Stimulated activated CD4-positive, alpha-beta T cell treated with anti-CD3 and anti-CD28 coated beads, Interleukin-12 subunit alpha, Interleukin-12 subunit beta, amount 100 ng/mL, for 24 hours (primary cell): Measurements from ENCODE around the gene PTGS1.
"Not testable (repeated sequence)": the region's sequence is repeated elsewhere in the genome, so short reads cannot be mapped to it uniquely, and the experiment has no call there.

Experiments
- DNase-seq, 2 experiments: peaks; one replicate each; pipeline ENCODE4 v3.0.0-alpha.2; 2020; ENCODE audit warnings: low read depth in 2 of 2

PTGS1 gene

GRCh38 chr9:122398371-122398924, 27.6 kb downstream of the PTGS1 start:
- DNase-seq: no peak

DNA sequence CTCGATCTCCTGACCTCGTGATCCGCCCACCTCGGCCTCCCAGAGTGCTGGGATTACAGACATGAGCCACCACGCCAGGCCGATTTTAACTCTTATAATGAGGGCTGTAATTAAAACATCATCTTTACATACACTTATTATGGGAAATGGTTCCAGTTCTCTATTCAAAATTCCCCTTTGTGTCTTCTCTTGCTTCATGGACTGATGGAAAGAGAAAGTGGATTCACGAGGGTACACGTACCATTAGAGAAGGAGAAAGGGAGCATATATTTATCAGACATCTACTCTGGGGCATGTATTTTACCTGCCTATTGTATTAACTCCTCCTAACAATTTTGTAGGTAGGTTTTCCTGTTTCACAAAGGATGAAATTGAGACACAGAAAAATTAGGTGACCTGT, 31.1 kb downstream of the PTGS1 start:
- DNase-seq: no peak

- peak; percentile 3 to 32 for DNase-seq
Measured at GRCh38 chr9:122402403-122402871, 31.6 kb downstream of the PTGS1 start.

- DNase-seq: no peak
Measured at GRCh38 chr9:122402874-122403273, 32.0 kb downstream of the PTGS1 start.

DNA sequence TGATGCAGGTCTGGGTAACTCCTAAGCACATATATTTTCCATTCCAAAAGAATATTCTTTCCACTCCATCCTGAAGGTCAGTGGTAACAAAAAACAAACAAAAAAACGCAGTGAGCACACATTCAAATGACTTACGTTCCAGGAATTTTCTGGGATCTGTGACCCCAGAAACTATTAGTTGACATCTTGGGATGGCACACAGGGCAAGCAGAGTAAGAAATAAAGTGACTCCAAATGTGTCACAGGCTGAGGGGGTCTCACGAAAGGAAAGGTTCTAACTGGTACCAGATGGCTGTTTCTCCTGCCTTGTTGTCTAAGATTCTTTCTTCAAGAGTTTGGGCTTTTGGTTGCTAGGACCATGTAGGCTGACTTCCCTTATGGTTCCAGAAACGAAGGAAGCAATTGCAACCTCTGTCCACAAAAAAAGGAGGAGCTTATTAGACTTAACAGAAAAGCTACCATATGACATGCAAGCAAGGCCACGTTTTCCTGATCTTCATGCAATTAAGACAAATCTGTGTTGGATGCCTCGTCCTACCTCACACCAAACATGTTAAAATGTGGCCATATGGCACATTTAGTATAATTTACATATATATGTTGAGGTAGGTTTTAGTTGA, 32.7 kb downstream of the PTGS1 start:
- DNase-seq: no peak

DNA sequence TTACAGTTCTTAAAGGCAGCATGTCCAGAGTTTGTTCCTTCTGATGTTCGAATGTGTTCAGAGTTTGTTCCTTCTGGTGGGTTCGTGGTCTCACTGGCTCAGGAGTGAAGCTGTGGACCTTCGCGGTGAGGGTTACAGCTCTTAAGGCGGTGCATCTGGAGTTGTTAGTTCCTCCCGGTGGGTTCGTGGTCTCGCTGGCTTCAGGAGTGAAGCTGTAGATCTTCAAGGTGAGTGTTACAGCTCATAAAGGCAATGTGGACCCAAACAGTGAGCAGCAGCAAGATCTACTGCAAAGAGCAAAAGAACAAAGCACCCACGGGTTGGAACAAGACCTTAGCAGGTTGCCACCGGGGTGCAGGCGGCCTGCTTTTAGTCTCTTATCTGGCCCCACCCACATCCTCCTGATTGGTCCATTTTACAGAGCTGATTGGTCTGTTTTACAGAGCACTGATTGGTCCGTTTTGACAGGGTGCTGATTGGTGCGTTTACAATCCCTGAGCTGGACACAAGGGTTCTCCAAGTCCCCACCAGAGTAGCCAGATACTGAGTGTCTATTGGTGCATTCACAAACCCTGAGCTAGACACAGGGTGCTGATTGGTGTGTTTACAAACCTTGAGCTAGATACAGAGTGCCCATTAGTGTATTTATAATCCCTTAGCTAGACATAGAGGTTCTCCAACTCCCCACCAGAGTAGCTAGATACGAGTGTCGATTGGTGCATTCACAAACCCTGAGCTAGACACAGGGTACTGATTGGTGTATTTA, 34.7 kb downstream of the PTGS1 start:
- DNase-seq: not testable (repeated sequence)

GRCh38 chr9:122406070-122406890, 35.5 kb downstream of the PTGS1 start:
- DNase-seq: no peak

DNA sequence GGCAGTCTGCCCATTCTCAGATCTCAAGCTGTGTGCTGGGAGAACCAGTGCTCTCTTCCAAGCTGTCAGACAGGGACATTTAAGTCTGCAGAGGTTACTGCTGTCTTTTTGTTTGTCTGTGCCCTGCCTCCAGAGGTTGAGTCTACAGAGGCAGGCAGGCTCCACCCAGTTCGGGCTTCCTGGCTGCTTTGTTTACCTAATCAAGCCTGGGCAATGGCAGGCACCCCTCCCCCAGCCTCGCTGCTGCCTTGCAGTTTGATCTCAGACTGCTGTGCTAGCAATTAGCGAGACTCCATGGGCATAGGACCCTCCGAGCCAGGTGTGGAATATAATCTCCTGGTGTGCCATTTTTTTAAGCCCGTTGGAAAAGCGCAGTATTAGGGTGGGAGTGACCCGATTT, 43.3 kb downstream of the PTGS1 start:
- not testable (repeated sequence) for DNase-seq

GRCh38 chr9:122418016-122418415, 47.2 kb downstream of the PTGS1 start:
- DNase-seq: no peak

GRCh38 chr9:122420315-122420714, 49.5 kb downstream of the PTGS1 start:
- no peak for DNase-seq

DNA sequence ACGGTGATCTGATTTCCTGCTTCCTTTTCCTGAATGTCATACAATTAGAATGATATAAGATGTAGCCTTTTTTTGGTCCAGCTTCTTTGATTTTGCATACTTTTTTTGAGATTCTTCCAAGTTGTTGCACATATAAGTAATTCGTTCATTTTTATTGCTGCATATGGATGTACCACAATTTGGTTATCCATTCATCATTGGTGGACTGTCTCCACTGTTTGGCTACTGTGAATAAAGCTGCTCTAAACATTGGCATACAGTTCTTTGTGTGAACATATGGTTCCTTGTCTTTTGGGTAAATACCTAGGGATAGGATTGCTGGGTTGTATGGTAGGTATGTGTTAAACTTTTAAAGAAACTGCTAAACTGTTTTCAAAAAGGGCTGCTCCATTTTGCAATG, 54.3 kb downstream of the PTGS1 start:
- no peak for DNase-seq

- no peak for DNase-seq
Measured at GRCh38 chr9:122426723-122427122, 55.9 kb downstream of the PTGS1 start.

- no peak for DNase-seq
Measured at GRCh38 chr9:122442568-122442967, 71.7 kb downstream of the PTGS1 start.

GRCh38 chr9:122444041-122444733, 73.4 kb downstream of the PTGS1 start:
- DNase-seq: no peak
